Left hindlimb (tissue), 1 donor: ENCODE results near the gene ADCY7.

ENCODE experiments used
- DNase-seq: peaks from one replicate; pipeline ENCODE4 v3.0.0-alpha.2; 2018

ADCY7 gene

GRCh38 chr16:50351116-50351515 lies 84.8 kb downstream of the ADCY7 start:
- DNase-seq: no peak

- no peak for DNase-seq
Measured at GRCh38 chr16:50351952-50352351, 85.6 kb downstream of the ADCY7 start.

- no peak for DNase-seq
Measured at GRCh38 chr16:50354082-50354481, 87.7 kb downstream of the ADCY7 start.

GRCh38 chr16:50354629-50355456 lies 88.5 kb downstream of the ADCY7 start:
- DNase-seq: no peak

GRCh38 chr16:50359626-50360025 lies 93.3 kb downstream of the ADCY7 start:
- DNase-seq: no peak

GRCh38 chr16:50360033-50360778 lies 93.9 kb downstream of the ADCY7 start:
- DNase-seq: no peak

- no peak for DNase-seq
Measured at GRCh38 chr16:50360779-50361178, 94.4 kb downstream of the ADCY7 start.

GRCh38 chr16:50363656-50364055 lies 97.3 kb downstream of the ADCY7 start:
- DNase-seq: no peak

GRCh38 chr16:50365791-50366575 lies 99.6 kb downstream of the ADCY7 start:
- no peak for DNase-seq
